AG09309 (cell line): Measurements from ENCODE around the gene PRKCA.

Source experiments
- DNase-seq: peaks from one replicate; pipeline ENCODE4 v3.0.0-alpha.2; 2010; ENCODE audit warnings: low read depth
- H3K4me3 ChIP-seq: 2 replicates; pipeline ENCODE4 v1.5.1; 2011; ENCODE audit warnings: mild to moderate bottlenecking, low read depth, low read length, moderate library complexity; ENCODE audit not compliant: control insufficient read depth
- TF ChIP-seq, protein P1 (sequence below): IDR thresholded peaks from 2 replicates; pipeline ENCODE4 v1.5.1; 2011; ENCODE audit warnings: mild to moderate bottlenecking, low read depth, low read length, inconsistent platforms; ENCODE audit not compliant: insufficient read depth, control insufficient read depth; ENCODE audit errors: missing control alignments

The PRKCA gene

DNA sequence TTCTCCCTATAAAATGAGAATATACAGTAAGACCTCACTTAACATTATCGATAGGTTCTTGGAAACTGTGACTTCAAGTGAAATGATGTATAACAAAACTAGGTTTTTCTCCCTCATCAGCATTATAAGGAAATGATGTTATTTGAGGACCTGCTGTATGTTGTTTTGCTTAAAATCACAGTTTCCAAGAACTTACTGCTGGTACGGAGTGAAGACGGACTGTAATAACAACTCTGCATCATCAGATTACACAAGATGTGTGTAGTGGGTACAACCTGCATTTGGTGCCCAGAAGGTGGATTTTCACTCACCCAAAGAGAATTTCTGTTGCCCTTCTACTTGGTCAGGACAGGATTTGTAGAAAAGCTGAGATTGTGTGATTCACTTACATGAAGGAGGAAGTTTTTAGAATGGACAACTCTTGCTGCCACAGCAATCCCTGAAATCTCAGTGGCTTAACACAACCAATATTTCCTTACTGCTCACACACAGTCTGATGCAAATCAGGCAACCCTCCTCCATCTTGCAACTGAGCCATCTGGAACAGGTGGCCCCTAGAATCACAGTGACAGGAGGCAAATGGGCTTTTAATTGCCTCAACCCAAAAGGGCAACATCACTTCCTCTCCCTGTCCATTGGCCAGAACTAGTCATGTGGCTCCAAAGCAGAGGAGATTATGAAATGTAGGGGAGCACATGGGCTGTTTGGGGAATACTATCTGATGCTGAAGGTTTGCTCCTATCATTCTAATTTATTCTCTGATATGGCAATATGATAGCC, 464.9 kb downstream of the PRKCA start:
- H3K4me3 ChIP-seq: no peak overlapping the region
- TF ChIP-seq, protein P1, sequence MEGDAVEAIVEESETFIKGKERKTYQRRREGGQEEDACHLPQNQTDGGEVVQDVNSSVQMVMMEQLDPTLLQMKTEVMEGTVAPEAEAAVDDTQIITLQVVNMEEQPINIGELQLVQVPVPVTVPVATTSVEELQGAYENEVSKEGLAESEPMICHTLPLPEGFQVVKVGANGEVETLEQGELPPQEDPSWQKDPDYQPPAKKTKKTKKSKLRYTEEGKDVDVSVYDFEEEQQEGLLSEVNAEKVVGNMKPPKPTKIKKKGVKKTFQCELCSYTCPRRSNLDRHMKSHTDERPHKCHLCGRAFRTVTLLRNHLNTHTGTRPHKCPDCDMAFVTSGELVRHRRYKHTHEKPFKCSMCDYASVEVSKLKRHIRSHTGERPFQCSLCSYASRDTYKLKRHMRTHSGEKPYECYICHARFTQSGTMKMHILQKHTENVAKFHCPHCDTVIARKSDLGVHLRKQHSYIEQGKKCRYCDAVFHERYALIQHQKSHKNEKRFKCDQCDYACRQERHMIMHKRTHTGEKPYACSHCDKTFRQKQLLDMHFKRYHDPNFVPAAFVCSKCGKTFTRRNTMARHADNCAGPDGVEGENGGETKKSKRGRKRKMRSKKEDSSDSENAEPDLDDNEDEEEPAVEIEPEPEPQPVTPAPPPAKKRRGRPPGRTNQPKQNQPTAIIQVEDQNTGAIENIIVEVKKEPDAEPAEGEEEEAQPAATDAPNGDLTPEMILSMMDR: no peak
- DNase-seq: no peak

- TF ChIP-seq, protein P1: no peak
- no peak for DNase-seq
- H3K4me3 ChIP-seq: no peak overlapping the region
These were observed 467.5 kb downstream of the PRKCA start for GRCh38 chr17:66769911-66770310.

DNA sequence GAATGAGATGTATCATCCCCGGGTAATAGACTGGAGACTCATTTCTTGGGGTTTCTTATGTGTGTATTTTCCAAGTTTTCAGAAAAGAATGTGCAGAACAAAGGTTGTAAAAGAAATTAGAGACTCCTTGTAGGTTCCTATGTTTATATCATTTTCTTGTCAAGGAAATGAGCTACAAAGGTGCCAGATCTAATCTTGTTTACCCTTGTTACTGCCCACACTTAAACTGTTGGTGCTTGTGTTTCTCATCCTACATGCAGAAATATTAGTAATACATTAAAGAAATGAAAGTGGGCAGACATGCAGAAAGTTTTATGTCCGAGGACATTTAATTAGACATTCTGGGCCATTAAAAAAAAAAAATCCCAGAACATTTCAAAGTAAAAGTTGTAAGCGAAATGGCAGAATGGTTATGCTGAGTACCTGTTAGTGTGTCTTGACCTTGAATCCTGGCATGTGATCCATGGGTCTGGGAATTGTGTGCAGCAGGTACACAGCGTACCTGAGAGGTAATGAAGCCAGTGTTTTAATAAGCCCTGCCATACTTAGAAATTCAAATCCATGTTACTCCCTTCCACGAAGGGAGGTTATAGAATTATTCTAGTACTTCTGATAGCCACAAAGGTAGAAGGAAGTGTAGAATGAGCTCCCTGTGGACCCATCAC, 469.9 kb downstream of the PRKCA start:
- H3K4me3 ChIP-seq: no peak overlapping the region
- no peak for DNase-seq
- TF ChIP-seq, protein P1: no peak

GRCh38 chr17:66775271-66775670, 472.9 kb downstream of the PRKCA start:
- DNase-seq: no peak
- no peak overlapping the region for H3K4me3 ChIP-seq
- TF ChIP-seq, protein P1: no peak

GRCh38 chr17:66775881-66776400, 473.5 kb downstream of the PRKCA start:
- DNase-seq: no peak
- H3K4me3 ChIP-seq: no peak overlapping the region
- TF ChIP-seq, protein P1: no peak

DNA sequence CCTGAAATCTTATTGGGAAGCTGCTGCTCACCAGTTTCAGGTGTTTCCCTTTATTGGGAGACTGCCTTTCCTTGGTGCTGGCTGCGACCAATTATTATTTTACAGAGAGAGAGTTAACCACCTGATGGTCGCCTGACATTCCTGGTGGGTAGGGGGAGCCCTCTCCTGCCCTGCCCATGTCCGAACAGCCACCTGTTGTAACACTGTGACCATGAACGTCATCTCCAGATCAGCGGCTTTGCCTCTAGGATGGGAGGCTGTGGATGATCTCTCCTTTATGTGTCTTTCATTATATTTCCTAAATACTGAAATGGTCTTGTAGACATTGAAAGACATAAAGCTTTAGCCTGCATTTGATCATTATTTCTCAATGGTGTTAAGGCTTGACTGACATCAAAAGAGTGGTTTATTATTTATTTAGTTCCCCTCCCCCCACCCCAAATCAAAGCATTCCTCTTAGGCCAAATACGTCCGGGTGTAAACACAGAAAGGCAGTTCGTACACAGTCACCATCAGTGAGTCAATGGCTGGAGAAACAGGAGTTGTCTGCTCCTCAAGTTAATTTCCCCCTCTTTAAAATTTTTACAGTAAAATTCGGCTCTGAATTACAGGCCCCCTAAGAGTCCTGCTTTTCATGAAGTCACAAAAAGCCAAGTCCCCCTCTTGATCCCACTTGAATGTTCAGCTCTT, 474.7 kb downstream of the PRKCA start:
- DNase-seq: no peak
- H3K4me3 ChIP-seq: no peak overlapping the region
- TF ChIP-seq, protein P1: no peak
